ENCODE data around the gene OSBPL7.

DNA sequence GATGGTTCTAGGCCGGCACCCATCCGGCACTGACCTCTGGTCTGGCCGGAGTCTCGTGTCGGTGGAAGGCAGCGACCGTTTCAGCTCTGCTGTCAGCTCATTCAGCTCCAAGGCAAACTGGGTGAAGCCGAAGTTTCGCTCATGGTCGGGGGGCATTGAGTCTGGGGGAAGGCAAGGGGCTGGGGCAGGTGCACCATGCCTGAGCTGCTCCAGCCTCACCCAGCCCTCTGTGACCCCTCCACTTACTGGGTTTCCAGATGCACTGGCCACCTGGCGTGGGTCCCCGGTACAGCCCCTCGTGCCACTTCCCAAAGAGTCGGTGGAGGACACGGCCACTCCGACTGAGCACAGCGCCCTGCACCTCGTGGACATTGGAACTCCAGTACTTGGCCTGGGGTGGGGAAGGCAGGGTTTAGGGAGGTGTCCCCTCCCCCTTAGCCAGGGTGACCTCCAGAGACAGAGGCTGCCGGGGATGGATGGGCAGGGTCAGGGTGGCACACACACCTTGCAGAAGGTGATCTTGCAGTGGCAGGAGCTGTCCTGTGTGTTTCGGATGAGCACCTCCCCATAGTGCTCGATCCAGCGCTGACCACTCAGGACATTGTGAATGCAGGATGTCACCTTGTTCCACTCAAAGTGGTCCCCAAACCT, 12.6 kb downstream of the OSBPL7 start:
- no peak for TF ChIP-seq POLR2A (IDR thresholded peaks at IDR 0.05)
- TF ChIP-seq, protein P1, sequence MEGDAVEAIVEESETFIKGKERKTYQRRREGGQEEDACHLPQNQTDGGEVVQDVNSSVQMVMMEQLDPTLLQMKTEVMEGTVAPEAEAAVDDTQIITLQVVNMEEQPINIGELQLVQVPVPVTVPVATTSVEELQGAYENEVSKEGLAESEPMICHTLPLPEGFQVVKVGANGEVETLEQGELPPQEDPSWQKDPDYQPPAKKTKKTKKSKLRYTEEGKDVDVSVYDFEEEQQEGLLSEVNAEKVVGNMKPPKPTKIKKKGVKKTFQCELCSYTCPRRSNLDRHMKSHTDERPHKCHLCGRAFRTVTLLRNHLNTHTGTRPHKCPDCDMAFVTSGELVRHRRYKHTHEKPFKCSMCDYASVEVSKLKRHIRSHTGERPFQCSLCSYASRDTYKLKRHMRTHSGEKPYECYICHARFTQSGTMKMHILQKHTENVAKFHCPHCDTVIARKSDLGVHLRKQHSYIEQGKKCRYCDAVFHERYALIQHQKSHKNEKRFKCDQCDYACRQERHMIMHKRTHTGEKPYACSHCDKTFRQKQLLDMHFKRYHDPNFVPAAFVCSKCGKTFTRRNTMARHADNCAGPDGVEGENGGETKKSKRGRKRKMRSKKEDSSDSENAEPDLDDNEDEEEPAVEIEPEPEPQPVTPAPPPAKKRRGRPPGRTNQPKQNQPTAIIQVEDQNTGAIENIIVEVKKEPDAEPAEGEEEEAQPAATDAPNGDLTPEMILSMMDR (IDR thresholded peaks at IDR 0.05): no peak
- no peak for TF ChIP-seq POLR2AphosphoS5 (IDR thresholded peaks at IDR 0.05)
